ENCODE data around the gene TNFAIP8L3. TPM values are rescaled to one million over a fixed set of nuclear protein-coding genes. Genes with fewer than 3 reads are reported as not detected.
"Not testable (repeated sequence)": the region's sequence is repeated elsewhere in the genome, so short reads cannot be mapped to it uniquely, and the experiment has no call there.

TNFAIP8L3 gene
- total and polyA plus RNA-seq, 10 donors, result 6.5 to 35.8 (median 20.8) TPM

- H3K36me3 ChIP-seq, result no peaks in the 10 kb centered on the region
- H3K27me3 ChIP-seq (replicated peaks in 1 of 7), result peaks cover 0 to 5% (median 0%) of the 10 kb centered on the region in 7 donors
- no peak for DNase-seq
- 82 to 100% (median 95%) methylated on average over 1 of the region's 1 CpG for WGBS, 5 donors
- H3K4me1 ChIP-seq, result peaks cover 0 to 7% (median 3%) of the 10 kb centered on the region in 6 donors
- H3K4me3 ChIP-seq, result no peak overlapping the region
- no peaks in the 10 kb centered on the region for H3K9me3 ChIP-seq
- TF ChIP-seq POLR2A (IDR thresholded peaks at IDR 0.05) (no peak), POLR2AphosphoS5 (IDR thresholded peaks at IDR 0.05) (no peak), CTCF (IDR thresholded peaks at IDR 0.05 in 8 of 11, conservative IDR thresholded peaks at IDR 0.05 in 3 of 11) (no peak)
- H3K27ac ChIP-seq, result no peak overlapping the region
- intact Hi-C loops (cut with DNase I; ENCODE audit: low total_unique reads), result no loop called here
Observed at GRCh38 chr15:51130344-51130743, 35.6 kb upstream of the TNFAIP8L3 start.

- Histone ChIP-seq H3K36me3 (no peaks in the 10 kb centered on the region), H3K4me1 (peaks cover 0 to 7% (median 3%) of the 10 kb centered on the region in 6 donors), H3K9me3 (no peaks in the 10 kb centered on the region), H3K27me3 (replicated peaks in 1 of 7) (peaks cover 0 to 5% (median 0%) of the 10 kb centered on the region in 7 donors), H3K4me3 (no peak overlapping the region), H3K27ac (no peak overlapping the region)
- TF ChIP-seq POLR2A (IDR thresholded peaks at IDR 0.05) (no peak), POLR2AphosphoS5 (IDR thresholded peaks at IDR 0.05) (no peak), CTCF (IDR thresholded peaks at IDR 0.05 in 8 of 11, conservative IDR thresholded peaks at IDR 0.05 in 3 of 11) (no peak)
- 83 to 94% (median 91%) methylated on average over 5 of the region's 5 CpGs for WGBS, 5 donors
- intact Hi-C loops (cut with DNase I; ENCODE audit: low total_unique reads), result no loop called here
- DNase-seq, result no peak
Observed at GRCh38 chr15:51129535-51130188, 35.0 kb upstream of the TNFAIP8L3 start.

GRCh38 chr15:51128701-51129100 lies 34.0 kb upstream of the TNFAIP8L3 start:
- Histone ChIP-seq H3K9me3 (peaks cover 0 to 2% (median 0%) of the 10 kb centered on the region in 8 donors), H3K4me1 (peaks cover 0 to 7% (median 3%) of the 10 kb centered on the region in 6 donors), H3K27ac (no peak overlapping the region), H3K4me3 (no peak overlapping the region), H3K36me3 (no peaks in the 10 kb centered on the region), H3K27me3 (replicated peaks in 1 of 7) (peaks cover 0 to 5% (median 0%) of the 10 kb centered on the region in 7 donors)
- no peak for DNase-seq
- intact Hi-C loops (cut with DNase I; ENCODE audit: low total_unique reads), result no loop called here
- WGBS, 5 donors, result 86 to 97% (median 93%) methylated on average over 2 of the region's 2 CpGs
- no peak for TF ChIP-seq POLR2AphosphoS5 (IDR thresholded peaks at IDR 0.05)
- TF ChIP-seq POLR2A (IDR thresholded peaks at IDR 0.05), result no peak
- TF ChIP-seq CTCF (IDR thresholded peaks at IDR 0.05 in 8 of 11, conservative IDR thresholded peaks at IDR 0.05 in 3 of 11), result no peak

GRCh38 chr15:51126842-51127241 lies 32.1 kb upstream of the TNFAIP8L3 start:
- intact Hi-C loops (cut with DNase I; ENCODE audit: low total_unique reads), result no loop called here
- Histone ChIP-seq H3K27ac (no peak overlapping the region), H3K4me3 (no peak overlapping the region), H3K4me1 (peaks cover 0 to 7% (median 0%) of the 10 kb centered on the region in 6 donors), H3K9me3 (peaks cover 0 to 14% (median 5%) of the 10 kb centered on the region in 8 donors), H3K36me3 (no peaks in the 10 kb centered on the region), H3K27me3 (replicated peaks in 1 of 7) (peaks cover 0 to 4% (median 0%) of the 10 kb centered on the region in 7 donors)
- TF ChIP-seq POLR2A (IDR thresholded peaks at IDR 0.05) (no peak), POLR2AphosphoS5 (IDR thresholded peaks at IDR 0.05) (no peak), CTCF (IDR thresholded peaks at IDR 0.05 in 8 of 11, conservative IDR thresholded peaks at IDR 0.05 in 3 of 11) (no peak)
- no peak for DNase-seq
- WGBS, 5 donors, result 25 to 50% (median 33%) methylated on average over 3 of the region's 3 CpGs

GRCh38 chr15:51123002-51123401 lies 28.3 kb upstream of the TNFAIP8L3 start:
- H3K9me3 ChIP-seq, result peaks cover 0 to 14% (median 5%) of the 10 kb centered on the region in 8 donors
- H3K4me3 ChIP-seq; H3K36me3 ChIP-seq; H3K4me1 ChIP-seq; intact Hi-C loops (cut with DNase I; ENCODE audit: low total_unique reads); H3K27me3 ChIP-seq (replicated peaks in 1 of 7); H3K27ac ChIP-seq; DNase-seq: not testable (repeated sequence)
